ENCODE data around the gene PRDM8. TPM values are rescaled to one million over a fixed set of nuclear protein-coding genes. Genes with fewer than 3 reads are reported as not detected.

Gene PRDM8
- total RNA-seq, 1 donor from 2014 or later: 1.6 TPM

Other genes starting within 250 kb of the PRDM8 start
- gene ANTXR2, start 124.3 kb upstream of the PRDM8 start, total RNA-seq: 45.9 TPM
- 0.52 TPM for gene FGF5, start 69.2 kb downstream of the PRDM8 start, total RNA-seq
- gene CFAP299, start 138.2 kb downstream of the PRDM8 start, total RNA-seq: 0.52 TPM